ENCODE data around the gene GPD1L. TPM values are rescaled to one million over a fixed set of nuclear protein-coding genes. Genes with fewer than 3 reads are reported as not detected.

The GPD1L gene
- total and polyA plus RNA-seq, 11 donors, result 97.4 to 340 (median 164) TPM

DNA sequence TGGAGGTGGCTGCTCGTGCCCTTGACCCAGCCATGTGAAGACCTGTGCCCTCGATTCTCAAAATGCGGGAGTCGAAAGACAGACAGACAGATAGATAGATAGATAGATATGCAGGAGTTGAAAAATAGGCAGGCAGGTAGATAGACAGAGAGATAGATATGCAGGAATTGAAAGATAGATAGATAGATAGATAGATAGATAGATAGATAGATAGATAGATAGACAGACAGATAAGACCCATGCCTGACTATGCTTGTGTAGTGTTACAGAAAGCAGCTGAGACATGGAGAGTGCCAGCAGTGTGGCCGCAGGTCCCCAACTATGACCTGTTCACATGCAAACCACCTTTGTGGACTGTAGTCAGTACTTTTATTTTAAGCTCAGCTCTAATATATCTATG, 17.2 kb downstream of the GPD1L start:
- WGBS, 4 donors, result 90 to 93% (median 93%) methylated on average over 5 of the region's 5 CpGs
- Histone ChIP-seq H3K36me3 (no peaks in the 10 kb centered on the region), H3K4me1 (peaks cover 0 to 71% (median 22%) of the 10 kb centered on the region in 12 donors), H3K27me3 (no peaks in the 10 kb centered on the region), H3K4me3 (no peak overlapping the region), H3K9me3 (no peaks in the 10 kb centered on the region), H3K27ac (peak overlapping the region in 2 of 12 donors; percentile 39 to 47)
- no peak for ATAC-seq
- no peak for DNase-seq
- TF ChIP-seq, protein P1, sequence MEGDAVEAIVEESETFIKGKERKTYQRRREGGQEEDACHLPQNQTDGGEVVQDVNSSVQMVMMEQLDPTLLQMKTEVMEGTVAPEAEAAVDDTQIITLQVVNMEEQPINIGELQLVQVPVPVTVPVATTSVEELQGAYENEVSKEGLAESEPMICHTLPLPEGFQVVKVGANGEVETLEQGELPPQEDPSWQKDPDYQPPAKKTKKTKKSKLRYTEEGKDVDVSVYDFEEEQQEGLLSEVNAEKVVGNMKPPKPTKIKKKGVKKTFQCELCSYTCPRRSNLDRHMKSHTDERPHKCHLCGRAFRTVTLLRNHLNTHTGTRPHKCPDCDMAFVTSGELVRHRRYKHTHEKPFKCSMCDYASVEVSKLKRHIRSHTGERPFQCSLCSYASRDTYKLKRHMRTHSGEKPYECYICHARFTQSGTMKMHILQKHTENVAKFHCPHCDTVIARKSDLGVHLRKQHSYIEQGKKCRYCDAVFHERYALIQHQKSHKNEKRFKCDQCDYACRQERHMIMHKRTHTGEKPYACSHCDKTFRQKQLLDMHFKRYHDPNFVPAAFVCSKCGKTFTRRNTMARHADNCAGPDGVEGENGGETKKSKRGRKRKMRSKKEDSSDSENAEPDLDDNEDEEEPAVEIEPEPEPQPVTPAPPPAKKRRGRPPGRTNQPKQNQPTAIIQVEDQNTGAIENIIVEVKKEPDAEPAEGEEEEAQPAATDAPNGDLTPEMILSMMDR (IDR thresholded peaks at IDR 0.05), result no peak
- TF ChIP-seq POLR2A (IDR thresholded peaks at IDR 0.05), result no peak
- intact Hi-C loops (cut with DNase I), result no loop called here

DNA sequence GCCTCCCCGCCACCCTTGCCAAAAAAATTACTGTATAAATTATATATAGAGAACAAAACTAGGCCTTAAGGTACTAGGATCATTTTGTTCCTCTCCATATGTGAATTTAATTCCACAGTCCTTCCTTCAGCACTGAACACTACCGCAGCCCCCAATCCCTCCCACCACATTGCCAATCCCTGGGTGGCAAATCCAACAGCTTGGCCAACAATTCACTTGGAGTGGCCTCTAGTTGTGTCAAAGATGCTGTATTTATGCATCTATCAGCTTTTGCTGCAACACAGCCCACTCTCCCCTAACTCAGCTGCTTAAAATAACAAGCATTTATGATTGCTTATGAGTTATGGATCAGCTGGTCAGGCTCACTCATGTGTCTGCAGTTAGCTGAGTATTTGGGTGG, 18.6 kb downstream of the GPD1L start:
- TF ChIP-seq POLR2A (IDR thresholded peaks at IDR 0.05), result no peak
- TF ChIP-seq, protein P1 (IDR thresholded peaks at IDR 0.05), result no peak
- no peak for DNase-seq
- H3K4me3 ChIP-seq, result no peak overlapping the region
- peak overlapping the region in 7 of 12 donors; percentile 22 to 87 (median 74) for H3K27ac ChIP-seq
- no peak for ATAC-seq
- H3K36me3 ChIP-seq, result peaks cover 0 to 7% (median 3%) of the 10 kb centered on the region in 9 donors
- WGBS, 4 donors, result 90 to 98% (median 95%) methylated on average over 2 of the region's 2 CpGs
- no peaks in the 10 kb centered on the region for H3K9me3 ChIP-seq
- H3K27me3 ChIP-seq, result no peaks in the 10 kb centered on the region
- peaks cover 0 to 71% (median 21%) of the 10 kb centered on the region in 12 donors for H3K4me1 ChIP-seq
- intact Hi-C loops (cut with DNase I), result no loop called here

DNA sequence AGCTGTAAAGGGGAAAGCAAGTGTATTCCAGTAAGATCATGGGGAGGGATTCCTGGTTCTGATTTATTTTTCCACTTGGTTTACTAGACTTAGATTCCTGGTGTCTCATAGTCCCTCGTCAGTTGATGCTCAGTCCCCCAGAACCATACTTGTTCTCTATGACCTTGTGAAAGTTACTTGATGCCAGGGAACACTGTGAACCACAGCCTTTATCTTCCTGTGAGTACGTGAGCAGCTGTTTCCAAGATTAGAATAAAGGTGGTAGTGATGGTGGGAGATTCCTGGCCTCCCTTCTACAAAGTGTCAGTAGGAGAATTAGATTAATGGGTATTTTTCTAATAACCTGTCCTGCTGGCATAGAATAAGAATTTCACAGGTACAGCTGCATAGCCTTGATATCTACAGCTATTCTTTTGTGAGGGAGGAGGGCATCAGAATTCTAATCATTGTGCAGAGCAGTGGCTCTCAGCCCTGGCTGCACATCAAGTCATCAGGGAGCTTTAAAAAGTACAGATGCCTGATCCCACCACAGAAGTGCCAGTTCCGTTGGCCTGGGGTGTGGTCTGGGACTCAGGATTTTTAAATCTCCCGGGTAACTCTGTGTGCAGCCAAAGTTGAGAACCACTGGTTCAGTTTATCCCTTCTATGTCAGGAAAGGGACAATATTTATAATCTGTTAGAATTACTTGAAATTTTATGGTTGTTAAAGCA, 20.0 kb downstream of the GPD1L start:
- Histone ChIP-seq H3K9me3 (no peaks in the 10 kb centered on the region), H3K27ac (peak overlapping the region; percentile 2 to 87 (median 64)), H3K27me3 (no peaks in the 10 kb centered on the region), H3K36me3 (peaks cover 0 to 21% (median 12%) of the 10 kb centered on the region in 9 donors), H3K4me3 (no peak overlapping the region), H3K4me1 (peaks cover 0 to 65% (median 26%) of the 10 kb centered on the region in 12 donors)
- DNase-seq (peak in 3 of 5 donors; percentile 39 to 77 (median 72)), ATAC-seq (peak; percentile 88 to 92 (median 92))
- TF ChIP-seq, protein P1 (IDR thresholded peaks at IDR 0.05), result no peak
- intact Hi-C loops (cut with DNase I), result loop anchor here in 3 of 10 donors (1.0 to 2.0 kb wide), 3 partner anchors 16 to 18 kb away; no protein-coding TSS in a partner anchor
- 43 to 48% (median 46%) methylated on average over 4 of the region's 4 CpGs for WGBS, 4 donors

DNA sequence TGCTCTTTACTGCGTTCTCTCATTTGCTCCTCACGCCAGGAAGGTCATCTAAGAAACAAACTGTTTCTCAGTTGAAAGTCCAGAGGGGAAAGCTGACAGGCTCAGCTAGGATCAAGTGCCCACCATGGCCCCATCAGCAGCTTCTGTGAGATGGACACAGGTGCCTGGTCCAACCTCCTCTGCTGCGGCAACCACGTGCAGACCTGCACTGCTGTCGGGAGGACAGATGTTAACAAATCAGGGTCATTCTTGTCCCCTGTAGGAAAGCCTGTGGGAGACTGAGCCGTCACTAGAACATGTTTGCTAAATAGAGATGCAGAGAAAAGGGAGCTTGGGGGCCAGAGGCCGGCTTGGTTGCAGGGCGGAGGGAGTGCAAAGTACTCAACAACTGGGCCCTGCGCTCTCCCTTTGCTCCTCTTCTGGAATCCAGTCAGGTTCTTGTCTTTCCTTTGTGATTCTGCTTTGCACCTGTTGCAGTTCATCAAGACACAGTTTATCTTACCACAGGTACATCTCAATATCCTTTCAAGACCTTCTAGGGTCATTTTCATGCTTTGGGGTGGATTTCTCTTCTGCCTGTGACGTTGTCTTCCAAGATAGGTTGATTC, 20.9 kb downstream of the GPD1L start:
- Histone ChIP-seq H3K36me3 (peaks cover 0 to 25% (median 16%) of the 10 kb centered on the region in 9 donors), H3K27ac (peak overlapping the region in 11 of 12 donors; percentile 36 to 87 (median 61)), H3K4me3 (no peak overlapping the region), H3K27me3 (no peaks in the 10 kb centered on the region), H3K9me3 (no peaks in the 10 kb centered on the region), H3K4me1 (peaks cover 0 to 69% (median 26%) of the 10 kb centered on the region in 12 donors)
- TF ChIP-seq, protein P1 (IDR thresholded peaks at IDR 0.05), result no peak
- TF ChIP-seq POLR2A (IDR thresholded peaks at IDR 0.05), result no peak
- 83 to 87% (median 85%) methylated on average over 10 of the region's 10 CpGs for WGBS, 4 donors
- ATAC-seq, result no peak
- DNase-seq, result no peak
- intact Hi-C loops (cut with DNase I), result loop anchor here in 2 of 10 donors (2.0 kb wide), 2 partner anchors 17 to 19 kb away; no protein-coding TSS in a partner anchor

Measured in heart left ventricle (tissue), 16 donors.